Vagina (tissue), 2 donors: ENCODE results near the gene ASTN1.

ENCODE experiments used
- CTCF ChIP-seq, 3 experiments: fragments of 450-650 bp in 2 of 3; fragments of 200-600 bp in 1 of 3; sonication (generic) in 1 of 3; IDR thresholded peaks; one replicate each; pipeline ENCODE4 v1.5.1; 2017 to 2019; ENCODE audit warnings: antibody characterized with exemption in 3 of 3, mild to moderate bottlenecking in 2 of 3, moderate library complexity in 2 of 3
- POLR2A ChIP-seq, 2 donors: fragments of 450-650 bp; IDR thresholded peaks; one replicate each; pipeline ENCODE4 v1.6.1; 2017; ENCODE audit warnings: antibody characterized with exemption in 2 of 2, mild to moderate bottlenecking in 2 of 2, moderate library complexity in 2 of 2
- POLR2AphosphoS5 ChIP-seq, 2 donors: sonication (generic); formaldehyde crosslinking; IDR thresholded peaks; one replicate each; pipeline ENCODE4 v1.9.0; 2017; ENCODE audit warnings: antibody characterized with exemption in 2 of 2, mild to moderate bottlenecking in 2 of 2, low read depth in 1 of 2; ENCODE audit not compliant: insufficient read depth in 1 of 2

GRCh38 chr1:177020851-177021589, 143.5 kb downstream of the ASTN1 start:
- TF ChIP-seq CTCF (IDR thresholded peaks at IDR 0.05) (no peak), POLR2A (IDR thresholded peaks at IDR 0.05) (no peak), POLR2AphosphoS5 (IDR thresholded peaks at IDR 0.05; ENCODE audit: insufficient read depth in 1 of 2, low read depth in 1 of 2) (no peak)
